ENCODE results near the gene RASSF7. TPM values are rescaled to one million over a fixed set of nuclear protein-coding genes. Genes with fewer than 3 reads are reported as not detected.
"Not testable (repeated sequence)": the region's sequence is repeated elsewhere in the genome, so short reads cannot be mapped to it uniquely, and the experiment has no call there.

The RASSF7 gene, protein sequence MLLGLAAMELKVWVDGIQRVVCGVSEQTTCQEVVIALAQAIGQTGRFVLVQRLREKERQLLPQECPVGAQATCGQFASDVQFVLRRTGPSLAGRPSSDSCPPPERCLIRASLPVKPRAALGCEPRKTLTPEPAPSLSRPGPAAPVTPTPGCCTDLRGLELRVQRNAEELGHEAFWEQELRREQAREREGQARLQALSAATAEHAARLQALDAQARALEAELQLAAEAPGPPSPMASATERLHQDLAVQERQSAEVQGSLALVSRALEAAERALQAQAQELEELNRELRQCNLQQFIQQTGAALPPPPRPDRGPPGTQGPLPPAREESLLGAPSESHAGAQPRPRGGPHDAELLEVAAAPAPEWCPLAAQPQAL
- 6.9 and 7.4 TPM in 2 replicates for total RNA-seq (2014; rRNA removed; shearing (Covaris generic))

DNA sequence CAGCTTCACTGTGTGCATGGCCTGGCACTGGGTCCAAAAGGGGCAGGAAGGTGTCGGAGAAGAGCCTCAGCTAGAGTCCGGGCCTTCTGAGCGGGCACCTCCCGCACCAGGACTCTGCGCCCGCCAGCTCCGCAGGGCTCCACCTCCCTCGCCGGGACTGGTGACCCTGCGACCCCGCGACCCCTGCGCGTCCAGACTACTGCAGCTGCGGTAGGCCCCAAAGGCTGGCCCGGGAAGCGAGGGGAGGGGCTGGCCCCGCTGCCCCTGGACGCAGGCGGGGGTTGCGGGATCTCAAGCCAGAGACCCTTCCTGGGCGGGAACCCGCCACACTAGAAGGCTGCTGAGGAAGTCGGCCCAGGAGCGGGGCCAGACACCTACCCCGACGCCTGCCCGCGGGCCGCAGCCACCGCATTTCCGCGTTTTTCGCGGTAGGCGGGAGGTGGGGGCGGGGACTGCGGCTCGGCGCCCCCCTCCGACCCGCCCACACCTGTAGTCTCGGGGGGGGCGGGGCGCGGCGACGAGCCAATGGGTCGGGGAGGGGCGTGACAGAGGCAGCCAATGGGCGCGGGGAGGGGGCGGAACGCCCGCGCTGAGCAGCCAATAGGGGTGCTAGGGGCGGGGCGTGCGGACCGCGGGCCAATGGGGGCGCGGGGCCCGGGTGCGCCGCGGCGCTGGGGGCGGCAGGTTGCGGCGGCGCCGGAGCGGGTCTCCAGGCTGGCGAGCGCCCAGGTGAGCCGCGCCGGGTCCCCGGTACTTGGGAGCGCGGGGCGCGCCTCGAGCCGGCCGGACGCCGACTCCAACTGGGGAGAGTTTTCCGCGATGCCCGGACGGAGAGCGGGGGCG lies at the start of gene RASSF7, which contains the start of gene LMNTD2:
TSS of gene RASSF7 (plus strand) at position 666 of the 843 bp plus-strand sequence. CDS start 799 bp downstream, outside the sequence.
TSS of gene LMNTD2 (minus strand) at position 434 of the 843 bp plus-strand sequence. CDS start at position 412, 22 bp downstream.
- Histone ChIP-seq H3K4me1 (peaks cover 3% of the 10 kb centered on the region; the same call in 1 of the 2 replicates), H3K36me3 (no peaks in the 10 kb centered on the region), H3K27me3 (no peaks in the 10 kb centered on the region), H3K27ac (no peak within 1 kb of the TSS), H3K4me3 (peak within 1 kb of the TSS; percentile 83), H3K9me3 (replicated peaks) (no peaks in the 10 kb centered on the region)
- peak; percentile 88 to 91 for DNase-seq

DNA sequence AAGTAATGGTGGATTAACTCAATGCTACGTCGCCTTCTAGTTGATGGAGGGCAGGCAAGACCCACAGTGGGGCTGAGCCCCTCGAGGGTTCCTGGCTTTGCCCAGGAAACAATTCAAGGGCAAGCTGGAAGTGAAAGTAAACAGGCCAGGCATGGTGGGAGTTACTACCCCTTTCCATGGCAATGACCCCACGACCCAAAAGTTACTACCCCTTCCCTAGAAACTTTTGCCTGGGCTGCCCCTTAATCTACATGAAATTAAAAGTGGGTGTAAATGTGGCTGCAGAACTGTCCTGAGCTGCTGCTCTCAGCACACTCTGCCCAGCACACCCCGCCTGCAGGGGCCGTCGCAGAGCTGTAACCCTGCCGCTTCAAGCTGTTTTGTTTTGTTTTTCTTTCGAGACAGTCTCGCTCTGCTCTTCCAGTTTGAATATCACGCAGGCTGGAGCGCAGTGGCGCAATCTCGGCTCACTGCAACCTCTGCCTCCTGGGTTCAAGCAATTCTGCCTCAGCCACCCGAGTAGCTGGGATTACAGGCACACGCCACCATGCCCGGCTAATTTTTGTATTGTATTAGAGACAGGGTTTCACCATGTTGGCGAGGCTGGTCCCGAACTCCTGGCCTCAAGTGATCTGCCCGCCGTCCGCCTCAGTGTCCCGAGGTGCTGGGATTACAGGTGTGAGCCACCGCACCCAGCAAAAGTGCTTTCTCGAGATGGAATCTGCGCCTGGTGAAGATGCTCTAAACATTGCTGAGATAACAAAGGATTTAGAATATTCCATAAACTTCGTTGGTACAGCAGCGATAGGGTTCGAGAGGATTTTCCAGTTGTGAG lies 47.8 kb upstream of the RASSF7 start:
- H3K4me1 ChIP-seq = no peaks in the 10 kb centered on the region
- no peaks in the 10 kb centered on the region for H3K27me3 ChIP-seq
- DNase-seq = no peak
- peaks cover 13% of the 10 kb centered on the region; the same call in 1 of the 2 replicates for H3K36me3 ChIP-seq
- no peak overlapping the region for H3K4me3 ChIP-seq
- 0 out of 2 replicates have a peak, but pooled peaks cover 8% of the 10 kb centered on the region for H3K9me3 ChIP-seq (replicated peaks)
- no peak overlapping the region for H3K27ac ChIP-seq

DNA sequence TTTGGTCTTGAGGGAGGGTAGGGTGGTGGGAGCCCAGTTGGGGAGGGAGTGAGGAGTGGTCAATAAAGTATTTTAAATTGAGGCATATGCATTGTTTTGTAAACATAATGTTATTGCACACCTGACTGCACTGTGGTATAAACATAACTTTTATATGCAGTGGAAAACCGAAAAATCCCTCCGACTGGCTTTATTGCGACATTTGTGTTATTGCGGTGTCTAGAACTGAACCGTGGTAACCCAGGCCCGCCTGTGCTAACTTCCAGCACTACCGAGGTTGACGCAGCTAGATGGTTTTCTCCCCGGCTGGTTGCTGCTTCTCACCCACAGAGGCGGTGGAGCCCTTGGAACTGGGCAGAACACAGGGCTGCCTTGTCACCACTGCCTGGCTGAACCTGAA lies 46.2 kb upstream of the RASSF7 start:
- H3K4me3 ChIP-seq = no peak overlapping the region
- H3K36me3 ChIP-seq = peaks cover 10% of the 10 kb centered on the region; the same call in 1 of the 2 replicates
- no peaks in the 10 kb centered on the region for H3K27me3 ChIP-seq
- 0 out of 2 replicates have a peak, but pooled peaks cover 8% of the 10 kb centered on the region for H3K9me3 ChIP-seq (replicated peaks)
- H3K4me1 ChIP-seq = no peaks in the 10 kb centered on the region
- no peak overlapping the region for H3K27ac ChIP-seq
- no peak for DNase-seq

DNA sequence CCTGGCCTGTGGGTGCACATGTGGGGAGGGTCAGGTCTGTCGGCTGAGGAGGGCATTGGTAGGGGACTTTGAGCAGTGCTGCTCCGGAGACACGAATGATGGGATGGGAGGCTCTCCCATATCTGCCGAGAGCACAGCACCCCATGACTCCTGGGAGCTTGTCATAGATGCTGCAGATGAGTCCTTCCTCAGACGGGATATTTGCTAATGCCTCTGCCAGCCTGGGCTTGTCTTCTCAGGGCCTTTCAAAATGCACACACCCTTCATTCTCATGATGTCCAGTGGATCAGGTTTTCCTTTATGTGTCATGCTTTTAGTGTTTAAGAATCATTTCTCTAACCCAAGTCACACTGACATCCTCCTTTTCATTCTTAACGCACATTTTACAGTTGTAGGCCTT lies 45.6 kb upstream of the RASSF7 start:
- Histone ChIP-seq H3K27ac (no peak overlapping the region), H3K4me3 (no peak overlapping the region), H3K36me3 (peaks cover 6% of the 10 kb centered on the region; the same call in 1 of the 2 replicates), H3K4me1 (no peaks in the 10 kb centered on the region), H3K9me3 (replicated peaks) (0 out of 2 replicates have a peak, but pooled peaks cover 8% of the 10 kb centered on the region), H3K27me3 (no peaks in the 10 kb centered on the region)
- no peak for DNase-seq

DNA sequence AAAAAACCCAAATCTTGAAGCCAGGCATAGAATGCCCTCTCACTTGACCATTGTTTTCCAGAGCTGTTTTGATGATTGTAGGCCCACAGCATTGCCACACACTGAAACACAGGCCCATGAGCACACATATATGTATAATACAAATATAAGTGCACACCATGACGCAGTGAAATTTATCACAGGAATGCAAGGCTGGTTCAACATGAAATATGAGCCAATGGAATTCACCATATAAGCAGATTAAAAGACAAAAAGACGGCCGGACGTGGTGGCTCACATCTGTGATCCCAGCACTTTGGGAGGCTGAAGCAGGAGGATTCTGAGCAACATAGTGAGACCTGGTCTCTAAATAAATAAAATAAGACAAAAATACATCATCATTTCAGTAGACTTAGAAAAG lies 44.4 kb upstream of the RASSF7 start:
- Histone ChIP-seq H3K27ac (no peak overlapping the region), H3K4me3 (no peak overlapping the region), H3K36me3 (no peaks in the 10 kb centered on the region), H3K27me3 (no peaks in the 10 kb centered on the region), H3K9me3 (replicated peaks) (0 out of 2 replicates have a peak, but pooled peaks cover 8% of the 10 kb centered on the region), H3K4me1 (no peaks in the 10 kb centered on the region)
- no peak for DNase-seq

DNA sequence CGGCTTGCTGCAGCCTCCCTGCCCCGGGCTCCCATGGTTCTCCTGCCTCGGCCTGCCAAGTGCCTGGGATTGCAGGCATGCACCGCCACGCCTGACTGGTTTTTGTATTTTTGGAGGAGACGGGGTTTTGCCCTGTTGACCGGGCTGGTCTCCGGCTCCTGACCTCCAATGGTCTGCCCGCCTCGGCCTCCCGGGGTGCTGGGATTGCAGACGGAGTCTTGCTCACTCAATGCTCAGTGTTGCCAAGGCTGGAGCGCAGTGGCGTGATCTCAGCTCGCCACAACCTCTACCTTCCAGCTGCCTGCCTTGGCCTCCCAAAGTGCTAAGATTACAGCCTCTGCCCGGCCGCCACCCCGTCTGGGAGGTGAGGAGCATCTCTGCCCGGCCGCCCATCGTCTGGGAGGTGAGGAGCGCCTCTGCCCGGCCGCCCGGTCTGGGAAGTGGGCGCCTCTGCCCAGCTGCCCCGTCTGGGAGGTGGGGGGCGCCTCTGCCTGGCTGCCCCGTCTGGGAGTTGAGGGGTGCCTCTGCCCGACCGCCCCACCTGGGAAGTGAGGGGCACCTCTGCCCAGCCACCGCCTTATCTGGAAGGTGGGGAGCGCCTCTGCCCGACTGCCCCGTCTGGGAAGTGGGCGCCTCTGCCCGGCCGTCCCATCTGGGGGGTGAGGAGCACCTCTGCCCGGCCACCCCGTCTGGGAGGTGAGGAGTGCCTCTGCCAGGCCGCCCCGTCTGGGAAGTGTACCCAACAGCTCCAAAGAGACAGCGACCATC lies 43.7 kb upstream of the RASSF7 start:
- not testable (repeated sequence) for H3K4me1 ChIP-seq; H3K9me3 ChIP-seq (replicated peaks); H3K27me3 ChIP-seq; H3K4me3 ChIP-seq; DNase-seq; H3K27ac ChIP-seq; H3K36me3 ChIP-seq

DNA sequence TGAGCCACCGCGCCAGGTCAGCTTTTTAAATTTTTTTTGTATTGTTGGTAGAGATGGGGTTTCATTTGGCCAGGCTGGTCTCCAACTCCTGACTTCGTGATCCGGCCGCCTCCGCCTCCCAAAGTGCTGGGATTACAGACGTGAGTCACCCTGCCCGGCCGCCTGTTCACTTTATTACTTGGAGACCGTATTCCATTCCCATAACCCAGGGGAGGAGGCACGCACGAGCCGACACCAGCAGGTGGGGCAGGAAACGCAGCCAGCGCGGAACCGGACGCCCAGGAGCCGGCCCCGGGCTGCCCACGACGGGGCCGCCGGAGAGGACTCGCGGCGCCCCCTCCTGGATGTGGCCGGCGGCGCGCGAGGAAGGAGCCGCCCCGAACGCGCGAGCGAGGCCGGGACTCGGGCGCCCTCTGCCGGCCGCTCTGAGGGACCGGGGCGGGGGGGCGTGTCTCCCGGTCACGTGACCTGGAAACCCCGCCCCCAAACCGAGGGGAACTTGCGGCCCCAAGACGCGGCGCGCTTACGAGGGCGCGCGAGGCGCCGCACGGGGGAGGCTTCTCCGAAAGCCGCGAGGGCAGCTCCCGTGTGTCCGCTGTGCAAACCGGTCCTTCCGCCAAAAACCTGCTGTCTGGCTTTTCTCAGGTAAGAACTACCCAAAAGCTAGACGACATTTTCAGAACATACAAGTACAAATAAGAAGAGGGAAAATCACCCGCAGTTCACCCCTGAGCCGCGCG lies 42.1 kb upstream of the RASSF7 start:
- Histone ChIP-seq H3K36me3 (no peaks in the 10 kb centered on the region), H3K27ac (no peak overlapping the region), H3K9me3 (replicated peaks) (0 out of 2 replicates have a peak, but pooled peaks cover 8% of the 10 kb centered on the region), H3K27me3 (no peaks in the 10 kb centered on the region), H3K4me1 (no peaks in the 10 kb centered on the region), H3K4me3 (no peak overlapping the region)
- DNase-seq = peak; percentile 93 to 94

DNA sequence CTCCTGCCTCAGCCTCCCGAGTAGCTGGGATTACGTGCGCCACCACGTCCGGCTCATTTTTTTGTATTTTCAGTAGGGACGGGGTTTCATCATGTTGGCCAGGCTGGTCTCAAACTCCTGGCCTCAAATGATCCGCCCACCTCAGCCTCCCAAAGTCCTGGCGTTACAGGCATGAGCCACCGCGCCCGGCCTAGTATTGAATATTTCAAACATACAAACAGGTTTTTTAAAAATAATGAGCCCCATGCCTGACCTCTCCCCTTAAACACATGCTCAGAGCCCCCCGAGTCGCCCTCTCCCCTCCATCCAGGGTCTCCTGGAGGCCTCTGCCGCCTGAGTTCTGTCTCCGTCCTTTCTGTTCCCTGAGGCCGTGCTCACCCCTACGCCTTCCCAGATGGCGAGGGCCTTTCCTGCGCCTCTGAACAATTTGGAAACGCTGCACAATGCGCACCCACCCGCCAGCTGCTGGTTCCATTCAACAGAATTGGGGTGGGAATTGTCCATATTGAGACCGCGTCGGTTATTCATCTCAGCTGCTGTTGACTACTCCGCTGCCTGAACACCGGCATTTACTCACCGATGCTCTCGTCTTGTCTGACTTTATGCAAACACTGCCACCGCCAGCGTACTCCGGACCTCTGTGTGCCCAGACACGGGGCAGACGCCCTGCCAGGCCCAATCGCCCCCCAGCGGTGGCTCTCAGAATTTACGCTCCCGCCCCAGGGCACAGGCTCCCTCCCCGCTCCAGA lies 40.2 kb upstream of the RASSF7 start:
- Histone ChIP-seq H3K4me1 (no peaks in the 10 kb centered on the region), H3K4me3 (no peak overlapping the region), H3K27ac (no peak overlapping the region), H3K36me3 (no peaks in the 10 kb centered on the region), H3K9me3 (replicated peaks) (0 out of 2 replicates have a peak, but pooled peaks cover 8% of the 10 kb centered on the region), H3K27me3 (no peaks in the 10 kb centered on the region)
- no peak for DNase-seq

DNA sequence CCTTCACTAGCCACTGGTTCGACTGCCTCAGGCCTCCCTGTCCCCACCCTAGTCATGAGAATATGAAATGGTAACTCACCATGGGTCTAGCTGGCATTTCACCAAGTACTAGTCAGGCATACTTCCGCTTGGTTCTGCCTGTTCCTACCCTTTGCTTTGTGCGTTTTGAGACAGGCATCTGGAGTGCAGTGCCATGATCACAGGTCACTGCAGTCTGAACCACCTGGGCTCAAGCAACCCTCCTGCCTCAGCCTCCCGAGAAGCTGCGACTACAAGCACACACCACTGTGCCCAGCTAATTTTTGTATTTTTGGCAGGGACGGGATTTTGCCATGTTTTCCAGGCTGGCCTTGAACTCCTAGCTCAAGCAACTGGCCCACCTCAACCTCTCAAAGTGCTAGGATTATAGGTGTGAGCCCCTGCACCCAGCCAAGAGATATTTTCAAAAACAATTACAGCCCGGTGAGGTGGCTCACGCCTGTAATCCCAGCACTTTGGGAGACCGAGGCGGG lies 39.5 kb upstream of the RASSF7 start:
- H3K4me1 ChIP-seq = no peaks in the 10 kb centered on the region
- H3K9me3 ChIP-seq (replicated peaks) = 0 out of 2 replicates have a peak, but pooled peaks cover 6% of the 10 kb centered on the region
- H3K27ac ChIP-seq = no peak overlapping the region
- H3K4me3 ChIP-seq = no peak overlapping the region
- H3K36me3 ChIP-seq = no peaks in the 10 kb centered on the region
- H3K27me3 ChIP-seq = no peaks in the 10 kb centered on the region
- DNase-seq = no peak

DNA sequence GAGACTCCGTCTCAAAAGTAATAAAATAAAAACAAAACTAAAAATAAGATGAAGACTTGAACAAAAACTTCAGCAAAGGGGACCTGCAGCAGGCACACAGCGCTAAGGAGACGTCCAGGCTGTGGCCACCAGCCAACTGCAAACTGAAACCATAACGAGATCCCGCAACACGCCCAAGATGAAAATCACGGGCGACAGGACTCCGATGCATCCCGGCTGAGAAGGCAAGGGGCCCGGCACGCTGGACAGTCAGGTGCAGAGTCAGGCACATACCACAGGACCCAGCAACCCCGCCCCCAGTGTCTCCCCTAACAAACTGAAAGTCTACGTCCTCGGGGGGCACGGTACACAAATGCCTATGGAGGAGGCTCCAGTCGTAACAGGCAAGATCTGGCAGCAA lies 34.6 kb upstream of the RASSF7 start:
- Histone ChIP-seq H3K27ac (no peak overlapping the region), H3K4me1 (peaks cover 17% of the 10 kb centered on the region), H3K27me3 (no peaks in the 10 kb centered on the region), H3K36me3 (no peaks in the 10 kb centered on the region), H3K9me3 (replicated peaks) (no peaks in the 10 kb centered on the region), H3K4me3 (no peak overlapping the region)
- no peak for DNase-seq

DNA sequence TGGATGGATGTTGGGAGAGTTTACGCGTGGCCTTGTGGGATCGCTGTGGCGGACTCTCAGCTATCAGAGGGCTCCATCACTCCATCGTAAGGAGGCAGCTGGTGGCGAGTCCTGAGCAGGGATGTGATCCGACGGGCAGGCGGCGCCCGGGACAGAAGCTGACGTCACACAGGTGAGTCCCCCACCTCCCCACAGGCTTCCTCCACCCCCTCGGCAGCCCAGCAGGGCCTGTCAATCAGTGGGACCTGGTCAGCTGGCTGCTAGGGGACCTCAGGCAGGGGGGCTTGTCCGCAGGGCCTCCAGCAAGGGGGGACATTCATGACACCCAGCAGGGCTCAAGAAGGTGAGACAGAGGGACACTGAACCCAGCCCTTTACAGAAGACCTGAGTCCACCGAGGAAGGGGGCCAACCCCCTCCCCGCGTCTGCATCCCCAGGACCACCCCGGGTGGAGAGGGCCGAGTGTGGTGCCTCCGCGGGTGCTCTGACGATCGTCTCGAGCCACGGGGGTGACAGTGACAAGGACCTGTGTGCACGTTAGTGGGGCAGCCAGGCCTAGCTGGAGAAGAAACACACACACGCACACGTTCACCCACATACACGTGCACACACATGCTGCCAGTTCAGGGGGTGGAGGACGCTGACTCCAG lies 32.5 kb upstream of the RASSF7 start:
- H3K4me3 ChIP-seq = peak overlapping the region; percentile 18
- peak overlapping the region; percentile 57 for H3K27ac ChIP-seq
- no peaks in the 10 kb centered on the region for H3K27me3 ChIP-seq
- H3K36me3 ChIP-seq = peaks cover 8% of the 10 kb centered on the region
- H3K4me1 ChIP-seq = peaks cover 17% of the 10 kb centered on the region
- peak; percentile 37 to 45 for DNase-seq
- no peaks in the 10 kb centered on the region for H3K9me3 ChIP-seq (replicated peaks)
